Endothelial cell of umbilical vein (primary cell): ENCODE measurements around the gene GRIFIN. TPM values are rescaled to one million over a fixed set of nuclear protein-coding genes. Genes with fewer than 3 reads are reported as not detected.
"Not testable (repeated sequence)": the region's sequence is repeated elsewhere in the genome, so short reads cannot be mapped to it uniquely, and the experiment has no call there.

Source experiments
- BruUV-seq: library from RNA; stranded (reverse); fragments of 400-500 nt; replicated peaks from 2 replicates; lab custom pipeline; 2021; lab: Mats Ljungman, UMichigan
- CTCF ChIA-PET: fragments of 300-600, 350-600 bp; sonication (Branson Sonifier 250); formaldehyde crosslinking; loops from one replicate; lab custom pipeline; 2021; ENCODE audit warnings: antibody characterized with exemption, inconsistent platforms; lab: Charles Lee
- POLR2A ChIA-PET: fragments of 300-600, 350-600 bp; sonication (Branson Sonifier 250); formaldehyde crosslinking; loops from one replicate; lab custom pipeline; 2021; ENCODE audit warnings: antibody characterized with exemption, inconsistent platforms; lab: Charles Lee
- DNase-seq: peaks from one replicate; pipeline ENCODE4 v3.0.0-alpha.2; 2011; ENCODE audit warnings: low read depth, low spot score
- FAIRE-seq: peaks from 2 replicates; lab custom pipeline; 2011; peaks lifted over from hg19 to GRCh38; lab: Jason Lieb, UNC
- H2AFZ ChIP-seq: 2 replicates; pipeline ENCODE4 v1.6.0; 2012; ENCODE audit warnings: low read depth, low read length, control low read depth, inconsistent platforms
- H3K27ac ChIP-seq: 2 replicates; pipeline ENCODE4 v1.5.1; 2011; ENCODE audit warnings: low read depth, mild to moderate bottlenecking, control low read depth, low read length, moderate library complexity; ENCODE audit not compliant: insufficient read depth
- H3K27me3 ChIP-seq, 2 experiments: 2 replicates each; pipeline versions ENCODE4 v1.6.0 to v1.6.1; 2011; ENCODE audit warnings: low read length in 2 of 2, mixed read lengths in 1 of 2; ENCODE audit not compliant: control insufficient read depth in 2 of 2, insufficient read depth in 2 of 2
- H3K36me3 ChIP-seq, 2 experiments: 2 replicates in 1 of 2; 3 replicates in 1 of 2; pipeline ENCODE4 v1.5.1; 2011; ENCODE audit warnings: low read length in 2 of 2, mild to moderate bottlenecking in 1 of 2, moderate library complexity in 1 of 2; ENCODE audit not compliant: control insufficient read depth in 2 of 2, insufficient read depth in 2 of 2; ENCODE audit errors: extremely low read depth in 1 of 2
- H3K4me1 ChIP-seq: 3 replicates; pipeline ENCODE4 v1.5.1; 2011; ENCODE audit warnings: mild to moderate bottlenecking, low read length; ENCODE audit not compliant: control insufficient read depth, insufficient read depth; ENCODE audit errors: extremely low read depth
- H3K4me2 ChIP-seq: 2 replicates; pipeline ENCODE4 v1.6.1; 2011; ENCODE audit warnings: low read length, control low read depth, mixed read lengths; ENCODE audit not compliant: insufficient read depth
- H3K4me3 ChIP-seq, 3 experiments: fragments of 200-600 bp in 1 of 3; sonication (generic), shearing (Covaris generic) in 1 of 3; replicated peaks in 1 of 3; 2 replicates each; pipeline ENCODE4 v1.5.1; 2011 to 2016; ENCODE audit warnings: control low read depth in 3 of 3, low read length in 3 of 3, mild to moderate bottlenecking in 2 of 3, inconsistent platforms in 1 of 3, low read depth in 1 of 3, moderate library complexity in 1 of 3; ENCODE audit not compliant: insufficient read depth in 1 of 3
- H3K79me2 ChIP-seq: 2 replicates; pipeline ENCODE4 v1.6.0; 2012; ENCODE audit warnings: low read length, inconsistent platforms; ENCODE audit not compliant: control insufficient read depth, insufficient read depth
- H3K9ac ChIP-seq: replicated peaks from 2 replicates; pipeline ENCODE3; 2011; ENCODE audit warnings: low read length, control low read depth; ENCODE audit not compliant: insufficient read depth; ENCODE audit errors: extremely low read depth
- H3K9me1 ChIP-seq: replicated peaks from 3 replicates; pipeline ENCODE4 v1.6.0; 2011; ENCODE audit warnings: mild to moderate bottlenecking, low read length; ENCODE audit not compliant: control insufficient read depth, insufficient read depth; ENCODE audit errors: extremely low read depth
- H3K9me3 ChIP-seq: replicated peaks from 2 replicates; pipeline ENCODE4 v1.5.1; 2012; ENCODE audit warnings: low read length, inconsistent platforms; ENCODE audit not compliant: control insufficient read depth, insufficient read depth
- H4K20me1 ChIP-seq: replicated peaks from 2 replicates; pipeline ENCODE3; 2011; ENCODE audit warnings: mild to moderate bottlenecking, low read length; ENCODE audit not compliant: control insufficient read depth, insufficient read depth; ENCODE audit errors: extremely low read depth
- EZH2 ChIP-seq: IDR thresholded peaks from 2 replicates; pipeline ENCODE4 v1.6.1; 2012; ENCODE audit warnings: borderline replicate concordance, low read depth, mild to moderate bottlenecking, moderate library complexity, low read length, inconsistent platforms; ENCODE audit not compliant: severe bottlenecking
- FOS ChIP-seq: IDR thresholded peaks from 2 replicates; pipeline ENCODE4 v1.6.1; 2011; ENCODE audit warnings: mild to moderate bottlenecking, low read length, moderate library complexity, borderline replicate concordance; ENCODE audit not compliant: insufficient read depth
- GATA2 ChIP-seq: IDR thresholded peaks from 2 replicates; pipeline ENCODE4 v1.7.0; 2011; ENCODE audit warnings: low read depth, mild to moderate bottlenecking, moderate library complexity, mixed read lengths, low read length; ENCODE audit not compliant: insufficient read length, insufficient read depth
- JUN ChIP-seq: IDR thresholded peaks from 2 replicates; pipeline ENCODE4 v1.6.1; 2011; ENCODE audit warnings: borderline replicate concordance, low read depth; ENCODE audit not compliant: insufficient read length, insufficient read depth
- MYC ChIP-seq: IDR thresholded peaks from one replicate; pipeline ENCODE4 v1.6.1; 2011; ENCODE audit warnings: mild to moderate bottlenecking, low read depth, low read length
- POLR2A ChIP-seq: IDR thresholded peaks from 2 replicates; pipeline ENCODE4 v1.6.1; 2012; ENCODE audit warnings: low read depth, mild to moderate bottlenecking, control low read depth, low read length
- POLR2AphosphoS5 ChIP-seq: IDR thresholded peaks from 2 replicates; pipeline ENCODE4 v1.6.1; 2012; ENCODE audit warnings: low read depth, mild to moderate bottlenecking, control low read depth, low read length, moderate library complexity; ENCODE audit not compliant: insufficient read depth
- dilution Hi-C: fragments of 300-500 bp; cut with MboI; formaldehyde crosslinking; loops from one replicate; pipeline ENCODE4 v1.15.0; 2019; ENCODE audit warnings: low sequenced_read_pairs; ENCODE audit not compliant: extremely low pct_ligation_motif_present
- intact Hi-C: fragments of 100-400 bp; cut with micrococcal nuclease; formaldehyde crosslinking; loops from one replicate; pipeline ENCODE4 v1.10.0; 2022
- polyA plus RNA-seq, 4 experiments: library from polyadenylated mRNA; depleted of rRNA in 3 of 4; stranded (reverse) in 3 of 4; unstranded in 1 of 4; fragments of >200 nt; gene quantifications; 2 replicates each; pipeline versions ENCODE4 v1.2.1 to v1.2.3, GENCODE V29; 2011 to 2012; ENCODE audit warnings: missing spikeins in 1 of 4
- total RNA-seq: library from RNA; stranded (reverse); gene quantifications from 2 replicates; pipeline ENCODE4 v1.2.3, GENCODE V29; 2021
- TF ChIP-seq, protein P1 (sequence below): IDR thresholded peaks from 2 replicates; pipeline ENCODE4 v1.6.1; 2011; ENCODE audit not compliant: insufficient read depth, insufficient read length
- TF ChIP-seq, protein P2 (sequence below), 2 donors: IDR thresholded peaks; 1 replicate in 1 of 2; 2 replicates in 1 of 2; pipeline ENCODE4 v1.5.1; 2011; ENCODE audit warnings: low read length in 2 of 2, mild to moderate bottlenecking in 2 of 2, moderate library complexity in 2 of 2, control low read depth in 1 of 2, inconsistent platforms in 1 of 2, low read depth in 1 of 2; ENCODE audit not compliant: insufficient read depth in 1 of 2; ENCODE audit errors: extremely low read depth in 1 of 2

GRIFIN gene
- total and polyA plus RNA-seq, 2 donors (not counting 3 experiments of a cell fraction or from before 2014, with no cell fraction given): not detected

DNA sequence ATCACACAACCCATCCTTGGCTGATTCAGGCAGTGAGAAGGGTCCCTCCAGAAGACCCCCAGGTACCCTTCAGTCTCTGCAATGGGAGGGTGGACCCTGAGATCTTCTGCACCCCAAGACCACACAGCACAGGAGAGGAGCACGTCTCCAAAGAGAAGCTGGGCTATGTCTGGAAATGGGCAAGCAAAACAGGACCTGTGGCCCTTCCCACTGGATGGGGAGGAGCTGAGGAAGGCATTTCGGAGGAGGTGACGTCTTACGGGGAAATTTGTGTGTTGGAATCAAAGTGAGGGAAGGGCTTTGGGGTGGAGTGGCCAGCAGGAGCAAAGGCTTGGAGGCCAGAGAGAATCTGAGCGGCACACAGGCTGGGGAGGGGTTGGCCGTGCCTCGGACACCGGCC is 16.5 kb downstream of the GRIFIN start:
- CTCF ChIA-PET: interaction anchor here (1.1 to 4.8 kb wide), 5 partner anchors 8 to 250 kb away, joined by 3 to 28 read pairs (median 3); no protein-coding TSS in a partner anchor
- H4K20me1 ChIP-seq: no peaks in the 10 kb centered on the region

DNA sequence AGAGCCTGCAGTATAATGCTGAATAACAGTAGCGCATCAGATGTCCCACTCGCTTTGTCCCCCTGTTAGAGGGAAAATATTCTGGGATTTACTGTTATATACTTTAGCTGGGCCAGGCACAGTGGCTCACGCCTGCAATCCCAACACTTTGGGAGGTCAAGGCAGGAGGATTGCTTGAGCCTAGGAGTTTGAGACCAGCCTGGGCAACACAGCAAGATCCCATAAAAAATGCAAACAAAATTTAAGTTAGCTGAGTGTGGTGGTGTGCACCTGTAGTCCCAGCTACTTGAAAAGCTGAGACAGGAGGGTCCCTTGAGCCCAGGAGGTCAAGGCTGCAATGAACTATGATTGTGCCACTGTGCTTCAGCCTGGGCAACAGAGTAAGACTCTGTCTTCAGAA is 22.3 kb downstream of the GRIFIN start:
- POLR2A ChIA-PET, H4K20me1 ChIP-seq, H3K36me3 ChIP-seq, BruUV-seq, H3K4me2 ChIP-seq, H3K9me1 ChIP-seq, H3K27me3 ChIP-seq, H3K4me1 ChIP-seq, DNase-seq, FAIRE-seq, H3K27ac ChIP-seq, H3K4me3 ChIP-seq, H3K9me3 ChIP-seq, H2AFZ ChIP-seq, H3K79me2 ChIP-seq, dilution Hi-C loops, H3K9ac ChIP-seq: not testable (repeated sequence)
- intact Hi-C loops: loop anchor here (5.0 to 10.0 kb wide), 2 partner anchors 103 to 411 kb away; partner anchors contain the start of genes BRAT1 and IQCE
- CTCF ChIA-PET: interaction anchor here (5.2 to 7.9 kb wide), 2 partner anchors 15 to 227 kb away, joined by 83 to 226 read pairs; no protein-coding TSS in a partner anchor

More for the DNA sequence above, 16.5 kb downstream of the GRIFIN start:
- Histone ChIP-seq H3K9me3 (no peaks in the 10 kb centered on the region), H3K9ac (no peak overlapping the region), H3K4me1 (no peaks in the 10 kb centered on the region), H2AFZ (no peak overlapping the region), H3K4me3 (no peak overlapping the region), H3K27ac (no peak overlapping the region), H3K9me1 (no peaks in the 10 kb centered on the region), H3K79me2 (no peaks in the 10 kb centered on the region), H3K36me3 (no peaks in the 10 kb centered on the region), H3K27me3 (no peaks in the 10 kb centered on the region), H3K4me2 (no peak overlapping the region)
- no TSS peak for BruUV-seq
- intact Hi-C loops (loop anchor here (10.0 kb wide), 1 partner anchor 405 kb away; no protein-coding TSS in a partner anchor), dilution Hi-C loops (no loop called here)
- no peak for DNase-seq
- POLR2A ChIA-PET: no interaction called here
- TF ChIP-seq JUN (no peak), POLR2A (no peak), EZH2 (no peak), POLR2AphosphoS5 (no peak), GATA2 (no peak), FOS (no peak), MYC (no peak)
- TF ChIP-seq, protein P1, sequence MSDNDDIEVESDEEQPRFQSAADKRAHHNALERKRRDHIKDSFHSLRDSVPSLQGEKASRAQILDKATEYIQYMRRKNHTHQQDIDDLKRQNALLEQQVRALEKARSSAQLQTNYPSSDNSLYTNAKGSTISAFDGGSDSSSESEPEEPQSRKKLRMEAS: no peak
- TF ChIP-seq, protein P2, sequence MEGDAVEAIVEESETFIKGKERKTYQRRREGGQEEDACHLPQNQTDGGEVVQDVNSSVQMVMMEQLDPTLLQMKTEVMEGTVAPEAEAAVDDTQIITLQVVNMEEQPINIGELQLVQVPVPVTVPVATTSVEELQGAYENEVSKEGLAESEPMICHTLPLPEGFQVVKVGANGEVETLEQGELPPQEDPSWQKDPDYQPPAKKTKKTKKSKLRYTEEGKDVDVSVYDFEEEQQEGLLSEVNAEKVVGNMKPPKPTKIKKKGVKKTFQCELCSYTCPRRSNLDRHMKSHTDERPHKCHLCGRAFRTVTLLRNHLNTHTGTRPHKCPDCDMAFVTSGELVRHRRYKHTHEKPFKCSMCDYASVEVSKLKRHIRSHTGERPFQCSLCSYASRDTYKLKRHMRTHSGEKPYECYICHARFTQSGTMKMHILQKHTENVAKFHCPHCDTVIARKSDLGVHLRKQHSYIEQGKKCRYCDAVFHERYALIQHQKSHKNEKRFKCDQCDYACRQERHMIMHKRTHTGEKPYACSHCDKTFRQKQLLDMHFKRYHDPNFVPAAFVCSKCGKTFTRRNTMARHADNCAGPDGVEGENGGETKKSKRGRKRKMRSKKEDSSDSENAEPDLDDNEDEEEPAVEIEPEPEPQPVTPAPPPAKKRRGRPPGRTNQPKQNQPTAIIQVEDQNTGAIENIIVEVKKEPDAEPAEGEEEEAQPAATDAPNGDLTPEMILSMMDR (IDR thresholded peaks at IDR 0.05; ENCODE audit: extremely low read depth in 1 of 2, insufficient read depth in 1 of 2, low read depth in 1 of 2, low read length in 2 of 2): no peak
- no peak for FAIRE-seq
